Endothelial cell of umbilical vein (primary cell): ENCODE measurements around the gene BCAR1. TPM values are rescaled to one million over a fixed set of nuclear protein-coding genes. Genes with fewer than 3 reads are reported as not detected.

Source experiments
- BruUV-seq: library from RNA; stranded (reverse); fragments of 400-500 nt; replicated peaks from 2 replicates; lab custom pipeline; 2021; lab: Mats Ljungman, UMichigan
- CTCF ChIA-PET: fragments of 300-600, 350-600 bp; sonication (Branson Sonifier 250); formaldehyde crosslinking; loops from one replicate; lab custom pipeline; 2021; ENCODE audit warnings: antibody characterized with exemption, inconsistent platforms; lab: Charles Lee
- POLR2A ChIA-PET: fragments of 300-600, 350-600 bp; sonication (Branson Sonifier 250); formaldehyde crosslinking; loops from one replicate; lab custom pipeline; 2021; ENCODE audit warnings: antibody characterized with exemption, inconsistent platforms; lab: Charles Lee
- DNase-seq: peaks from one replicate; pipeline ENCODE4 v3.0.0-alpha.2; 2011; ENCODE audit warnings: low read depth, low spot score
- FAIRE-seq: peaks from 2 replicates; lab custom pipeline; 2011; peaks lifted over from hg19 to GRCh38; lab: Jason Lieb, UNC
- H2AFZ ChIP-seq: 2 replicates; pipeline ENCODE4 v1.6.0; 2012; ENCODE audit warnings: low read depth, low read length, control low read depth, inconsistent platforms
- H3K27ac ChIP-seq: 2 replicates; pipeline ENCODE4 v1.5.1; 2011; ENCODE audit warnings: low read depth, mild to moderate bottlenecking, control low read depth, low read length, moderate library complexity; ENCODE audit not compliant: insufficient read depth
- H3K27me3 ChIP-seq, 2 experiments: 2 replicates each; pipeline versions ENCODE4 v1.6.0 to v1.6.1; 2011; ENCODE audit warnings: low read length in 2 of 2, mixed read lengths in 1 of 2; ENCODE audit not compliant: control insufficient read depth in 2 of 2, insufficient read depth in 2 of 2
- H3K36me3 ChIP-seq, 2 experiments: 2 replicates in 1 of 2; 3 replicates in 1 of 2; pipeline ENCODE4 v1.5.1; 2011; ENCODE audit warnings: low read length in 2 of 2, mild to moderate bottlenecking in 1 of 2, moderate library complexity in 1 of 2; ENCODE audit not compliant: control insufficient read depth in 2 of 2, insufficient read depth in 2 of 2; ENCODE audit errors: extremely low read depth in 1 of 2
- H3K4me1 ChIP-seq: 3 replicates; pipeline ENCODE4 v1.5.1; 2011; ENCODE audit warnings: mild to moderate bottlenecking, low read length; ENCODE audit not compliant: control insufficient read depth, insufficient read depth; ENCODE audit errors: extremely low read depth
- H3K4me2 ChIP-seq: 2 replicates; pipeline ENCODE4 v1.6.1; 2011; ENCODE audit warnings: low read length, control low read depth, mixed read lengths; ENCODE audit not compliant: insufficient read depth
- H3K4me3 ChIP-seq, 3 experiments: fragments of 200-600 bp in 1 of 3; sonication (generic), shearing (Covaris generic) in 1 of 3; replicated peaks in 1 of 3; 2 replicates each; pipeline ENCODE4 v1.5.1; 2011 to 2016; ENCODE audit warnings: control low read depth in 3 of 3, low read length in 3 of 3, mild to moderate bottlenecking in 2 of 3, inconsistent platforms in 1 of 3, low read depth in 1 of 3, moderate library complexity in 1 of 3; ENCODE audit not compliant: insufficient read depth in 1 of 3
- H3K79me2 ChIP-seq: 2 replicates; pipeline ENCODE4 v1.6.0; 2012; ENCODE audit warnings: low read length, inconsistent platforms; ENCODE audit not compliant: control insufficient read depth, insufficient read depth
- H3K9ac ChIP-seq: replicated peaks from 2 replicates; pipeline ENCODE3; 2011; ENCODE audit warnings: low read length, control low read depth; ENCODE audit not compliant: insufficient read depth; ENCODE audit errors: extremely low read depth
- H3K9me1 ChIP-seq: replicated peaks from 3 replicates; pipeline ENCODE4 v1.6.0; 2011; ENCODE audit warnings: mild to moderate bottlenecking, low read length; ENCODE audit not compliant: control insufficient read depth, insufficient read depth; ENCODE audit errors: extremely low read depth
- H3K9me3 ChIP-seq: replicated peaks from 2 replicates; pipeline ENCODE4 v1.5.1; 2012; ENCODE audit warnings: low read length, inconsistent platforms; ENCODE audit not compliant: control insufficient read depth, insufficient read depth
- H4K20me1 ChIP-seq: replicated peaks from 2 replicates; pipeline ENCODE3; 2011; ENCODE audit warnings: mild to moderate bottlenecking, low read length; ENCODE audit not compliant: control insufficient read depth, insufficient read depth; ENCODE audit errors: extremely low read depth
- EZH2 ChIP-seq: IDR thresholded peaks from 2 replicates; pipeline ENCODE4 v1.6.1; 2012; ENCODE audit warnings: borderline replicate concordance, low read depth, mild to moderate bottlenecking, moderate library complexity, low read length, inconsistent platforms; ENCODE audit not compliant: severe bottlenecking
- FOS ChIP-seq: IDR thresholded peaks from 2 replicates; pipeline ENCODE4 v1.6.1; 2011; ENCODE audit warnings: mild to moderate bottlenecking, low read length, moderate library complexity, borderline replicate concordance; ENCODE audit not compliant: insufficient read depth
- GATA2 ChIP-seq: IDR thresholded peaks from 2 replicates; pipeline ENCODE4 v1.7.0; 2011; ENCODE audit warnings: low read depth, mild to moderate bottlenecking, moderate library complexity, mixed read lengths, low read length; ENCODE audit not compliant: insufficient read length, insufficient read depth
- JUN ChIP-seq: IDR thresholded peaks from 2 replicates; pipeline ENCODE4 v1.6.1; 2011; ENCODE audit warnings: borderline replicate concordance, low read depth; ENCODE audit not compliant: insufficient read length, insufficient read depth
- MYC ChIP-seq: IDR thresholded peaks from one replicate; pipeline ENCODE4 v1.6.1; 2011; ENCODE audit warnings: mild to moderate bottlenecking, low read depth, low read length
- POLR2A ChIP-seq: IDR thresholded peaks from 2 replicates; pipeline ENCODE4 v1.6.1; 2012; ENCODE audit warnings: low read depth, mild to moderate bottlenecking, control low read depth, low read length
- POLR2AphosphoS5 ChIP-seq: IDR thresholded peaks from 2 replicates; pipeline ENCODE4 v1.6.1; 2012; ENCODE audit warnings: low read depth, mild to moderate bottlenecking, control low read depth, low read length, moderate library complexity; ENCODE audit not compliant: insufficient read depth
- dilution Hi-C: fragments of 300-500 bp; cut with MboI; formaldehyde crosslinking; loops from one replicate; pipeline ENCODE4 v1.15.0; 2019; ENCODE audit warnings: low sequenced_read_pairs; ENCODE audit not compliant: extremely low pct_ligation_motif_present
- intact Hi-C: fragments of 100-400 bp; cut with micrococcal nuclease; formaldehyde crosslinking; loops from one replicate; pipeline ENCODE4 v1.10.0; 2022
- polyA plus RNA-seq, 4 experiments: library from polyadenylated mRNA; depleted of rRNA in 3 of 4; stranded (reverse) in 3 of 4; unstranded in 1 of 4; fragments of >200 nt; gene quantifications; 2 replicates each; pipeline versions ENCODE4 v1.2.1 to v1.2.3, GENCODE V29; 2011 to 2012; ENCODE audit warnings: missing spikeins in 1 of 4
- total RNA-seq: library from RNA; stranded (reverse); gene quantifications from 2 replicates; pipeline ENCODE4 v1.2.3, GENCODE V29; 2021
- TF ChIP-seq, protein P1 (sequence below): IDR thresholded peaks from 2 replicates; pipeline ENCODE4 v1.6.1; 2011; ENCODE audit not compliant: insufficient read depth, insufficient read length
- TF ChIP-seq, protein P2 (sequence below), 2 donors: IDR thresholded peaks; 1 replicate in 1 of 2; 2 replicates in 1 of 2; pipeline ENCODE4 v1.5.1; 2011; ENCODE audit warnings: low read length in 2 of 2, mild to moderate bottlenecking in 2 of 2, moderate library complexity in 2 of 2, control low read depth in 1 of 2, inconsistent platforms in 1 of 2, low read depth in 1 of 2; ENCODE audit not compliant: insufficient read depth in 1 of 2; ENCODE audit errors: extremely low read depth in 1 of 2

The BCAR1 gene
- total and polyA plus RNA-seq, 2 donors (not counting 3 experiments of a cell fraction or from before 2014, with no cell fraction given): 171 to 267 TPM

- Histone ChIP-seq H3K4me3 (no peak overlapping the region), H3K79me2 (no peaks in the 10 kb centered on the region), H3K4me2 (no peak overlapping the region), H3K9me3 (no peaks in the 10 kb centered on the region), H4K20me1 (no peaks in the 10 kb centered on the region), H3K36me3 (no peaks in the 10 kb centered on the region), H3K27me3 (peaks cover 5 to 7% of the 10 kb centered on the region in 2 experiments), H3K9ac (no peak overlapping the region), H3K4me1 (peaks cover 4% of the 10 kb centered on the region), H3K9me1 (no peaks in the 10 kb centered on the region), H3K27ac (no peak overlapping the region), H2AFZ (peak overlapping the region; percentile 50)
- TF ChIP-seq, protein P1, sequence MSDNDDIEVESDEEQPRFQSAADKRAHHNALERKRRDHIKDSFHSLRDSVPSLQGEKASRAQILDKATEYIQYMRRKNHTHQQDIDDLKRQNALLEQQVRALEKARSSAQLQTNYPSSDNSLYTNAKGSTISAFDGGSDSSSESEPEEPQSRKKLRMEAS: no peak
- TF ChIP-seq POLR2AphosphoS5 (no peak), MYC (no peak), POLR2A (no peak), FOS (no peak), GATA2 (no peak), JUN (no peak), EZH2 (no peak)
- TF ChIP-seq, protein P2, sequence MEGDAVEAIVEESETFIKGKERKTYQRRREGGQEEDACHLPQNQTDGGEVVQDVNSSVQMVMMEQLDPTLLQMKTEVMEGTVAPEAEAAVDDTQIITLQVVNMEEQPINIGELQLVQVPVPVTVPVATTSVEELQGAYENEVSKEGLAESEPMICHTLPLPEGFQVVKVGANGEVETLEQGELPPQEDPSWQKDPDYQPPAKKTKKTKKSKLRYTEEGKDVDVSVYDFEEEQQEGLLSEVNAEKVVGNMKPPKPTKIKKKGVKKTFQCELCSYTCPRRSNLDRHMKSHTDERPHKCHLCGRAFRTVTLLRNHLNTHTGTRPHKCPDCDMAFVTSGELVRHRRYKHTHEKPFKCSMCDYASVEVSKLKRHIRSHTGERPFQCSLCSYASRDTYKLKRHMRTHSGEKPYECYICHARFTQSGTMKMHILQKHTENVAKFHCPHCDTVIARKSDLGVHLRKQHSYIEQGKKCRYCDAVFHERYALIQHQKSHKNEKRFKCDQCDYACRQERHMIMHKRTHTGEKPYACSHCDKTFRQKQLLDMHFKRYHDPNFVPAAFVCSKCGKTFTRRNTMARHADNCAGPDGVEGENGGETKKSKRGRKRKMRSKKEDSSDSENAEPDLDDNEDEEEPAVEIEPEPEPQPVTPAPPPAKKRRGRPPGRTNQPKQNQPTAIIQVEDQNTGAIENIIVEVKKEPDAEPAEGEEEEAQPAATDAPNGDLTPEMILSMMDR (IDR thresholded peaks at IDR 0.05; ENCODE audit: extremely low read depth in 1 of 2, insufficient read depth in 1 of 2, low read depth in 1 of 2, low read length in 2 of 2): no peak
- DNase-seq (no peak), FAIRE-seq (no peak)
- no TSS peak for BruUV-seq
- dilution Hi-C loops (no loop called here), intact Hi-C loops (loop anchor here (2.0 kb wide), 2 partner anchors 23 to 425 kb away; partner anchors contain the start of gene ADAT1)
- ChIA-PET POLR2A (interaction anchor here (0.7 kb wide), 1 partner anchor 53 kb away, joined by 6 read pairs; no protein-coding TSS in a partner anchor), CTCF (interaction anchor here (0.7 to 7.9 kb wide), 15 partner anchors 86 to 566 kb away, joined by 3 to 186 read pairs (median 7); partner anchors contain the start of genes CFDP1, TMEM170A and ZNRF1)
Observed at GRCh38 chr16:75198135-75198600, 53.3 kb downstream of the BCAR1 start.
